ENCODE results near the gene ZXDB. TPM values are rescaled to one million over a fixed set of nuclear protein-coding genes. Genes with fewer than 3 reads are reported as not detected.
A peak's percentile ranks its signal among the peaks of the same experiment; 100 is the strongest.
"Not testable (repeated sequence)": the region's sequence is repeated elsewhere in the genome, so short reads cannot be mapped to it uniquely, and the experiment has no call there.

ZXDB gene
- total RNA-seq, 1 experiment from 2014 or later = 11.9 TPM

GRCh38 chrX:57607295-57608187, 15.7 kb downstream of the ZXDB start:
- Histone ChIP-seq H2BK120ac (ENCODE audit: low read depth, low read length, poor library complexity, severe bottlenecking) (no peak overlapping the region), H2BK5ac (ENCODE audit: insufficient read length, low read length) (no peak overlapping the region), H2BK12ac (ENCODE audit: insufficient read length, low read depth, low read length) (no peak overlapping the region), H3K9me3 (ENCODE audit: control insufficient read depth, low read depth, low read length) (no peaks in the 10 kb centered on the region), H3K23ac (ENCODE audit: insufficient read length, low read depth, low read length) (no peak overlapping the region), H3K9ac (ENCODE audit: extremely low read depth, insufficient read length, low read length) (no peak overlapping the region), H2BK15ac (ENCODE audit: low read depth, low read length) (no peak overlapping the region), H4K20me1 (ENCODE audit: control insufficient read depth, insufficient read depth, insufficient read length) (no peaks in the 10 kb centered on the region), H3K18ac (ENCODE audit: insufficient read length, low read depth, low read length) (peak overlapping the region; percentile 18), H2BK20ac (ENCODE audit: low read depth, low read length, poor library complexity, severe bottlenecking) (no peak overlapping the region), H4K91ac (ENCODE audit: insufficient read length, low read depth, low read length) (no peak overlapping the region), H3K14ac (ENCODE audit: insufficient read depth, low read length) (no peak overlapping the region), H3T11ph (ENCODE audit: low read length) (no peak overlapping the region), H4K8ac (replicated peaks; ENCODE audit: insufficient read length, low read depth, low read length) (no peak overlapping the region), H2AFZ (ENCODE audit: low read length) (no peak overlapping the region), H3K79me1 (ENCODE audit: insufficient read depth, low read depth, low read length, poor library complexity, severe bottlenecking) (no peaks in the 10 kb centered on the region), H3K4me2 (ENCODE audit: insufficient read depth, insufficient read length, low read length) (no peak overlapping the region), H3K27ac (ENCODE audit: insufficient read length, low read depth, low read length) (no peak overlapping the region), H3K23me2 (ENCODE audit: insufficient read length, low read depth, low read length, poor library complexity, severe bottlenecking) (no peaks in the 10 kb centered on the region), H2AK5ac (ENCODE audit: insufficient read length, low read length) (no peak overlapping the region), H3K4ac (ENCODE audit: low read depth, low read length) (no peak overlapping the region), H3K56ac (ENCODE audit: insufficient read length, low read depth, low read length) (no peak overlapping the region), H3K4me1 (ENCODE audit: insufficient read depth, low read length) (no peaks in the 10 kb centered on the region), H4K5ac (ENCODE audit: insufficient read length, low read depth, low read length) (no peak overlapping the region), H3K79me2 (ENCODE audit: insufficient read depth, low read length) (no peaks in the 10 kb centered on the region), H3K27me3 (ENCODE audit: insufficient read depth, low read length) (no peaks in the 10 kb centered on the region)
- DNase-seq = no peak
- WGBS (ENCODE audit: extremely low coverage, insufficient read length, low lambda C conversion rate) = no CpG with 5 or more reads among the region's 18 CpGs
- TF ChIP-seq, protein P1, sequence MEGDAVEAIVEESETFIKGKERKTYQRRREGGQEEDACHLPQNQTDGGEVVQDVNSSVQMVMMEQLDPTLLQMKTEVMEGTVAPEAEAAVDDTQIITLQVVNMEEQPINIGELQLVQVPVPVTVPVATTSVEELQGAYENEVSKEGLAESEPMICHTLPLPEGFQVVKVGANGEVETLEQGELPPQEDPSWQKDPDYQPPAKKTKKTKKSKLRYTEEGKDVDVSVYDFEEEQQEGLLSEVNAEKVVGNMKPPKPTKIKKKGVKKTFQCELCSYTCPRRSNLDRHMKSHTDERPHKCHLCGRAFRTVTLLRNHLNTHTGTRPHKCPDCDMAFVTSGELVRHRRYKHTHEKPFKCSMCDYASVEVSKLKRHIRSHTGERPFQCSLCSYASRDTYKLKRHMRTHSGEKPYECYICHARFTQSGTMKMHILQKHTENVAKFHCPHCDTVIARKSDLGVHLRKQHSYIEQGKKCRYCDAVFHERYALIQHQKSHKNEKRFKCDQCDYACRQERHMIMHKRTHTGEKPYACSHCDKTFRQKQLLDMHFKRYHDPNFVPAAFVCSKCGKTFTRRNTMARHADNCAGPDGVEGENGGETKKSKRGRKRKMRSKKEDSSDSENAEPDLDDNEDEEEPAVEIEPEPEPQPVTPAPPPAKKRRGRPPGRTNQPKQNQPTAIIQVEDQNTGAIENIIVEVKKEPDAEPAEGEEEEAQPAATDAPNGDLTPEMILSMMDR (conservative IDR thresholded peaks at IDR 0.05) = no peak
- Mint-ChIP-seq H3K4me1 (peaks cover 13 to 17% of the 10 kb centered on the region in 2 experiments), H3K27me3 (ENCODE audit: low read depth) (no peaks in the 10 kb centered on the region; the same call in none of the 2 replicates), H3K27ac (no peak overlapping the region; a peak in 1 of 7 replicates), H3K9me3 (peaks cover 60 to 63% of the 10 kb centered on the region in 2 experiments), H3K36me3 (ENCODE audit: insufficient read depth in 1 of 3, low read depth in 3 of 3) (peaks cover 0 to 5% (median 2%) of the 10 kb centered on the region in 3 experiments; a peak in 4 of 7 replicates), H3K4me3 (no peak overlapping the region)

GRCh38 chrX:57613351-57613750, 21.5 kb downstream of the ZXDB start:
- H3K14ac ChIP-seq (ENCODE audit: insufficient read depth, low read length); H3K4me1 Mint-ChIP-seq; H3K18ac ChIP-seq (ENCODE audit: insufficient read length, low read depth, low read length); H3K27me3 Mint-ChIP-seq (ENCODE audit: low read depth); H4K91ac ChIP-seq (ENCODE audit: insufficient read length, low read depth, low read length); H3K4me3 Mint-ChIP-seq; H3K4me1 ChIP-seq (ENCODE audit: insufficient read depth, low read length); H3K9me3 ChIP-seq (ENCODE audit: control insufficient read depth, low read depth, low read length); H2BK20ac ChIP-seq (ENCODE audit: low read depth, low read length, poor library complexity, severe bottlenecking); H3K79me2 ChIP-seq (ENCODE audit: insufficient read depth, low read length); DNase-seq; H2AK5ac ChIP-seq (ENCODE audit: insufficient read length, low read length); H4K5ac ChIP-seq (ENCODE audit: insufficient read length, low read depth, low read length); H4K8ac ChIP-seq (replicated peaks; ENCODE audit: insufficient read length, low read depth, low read length); H3K23ac ChIP-seq (ENCODE audit: insufficient read length, low read depth, low read length); H3K79me1 ChIP-seq (ENCODE audit: insufficient read depth, low read depth, low read length, poor library complexity, severe bottlenecking); H2BK120ac ChIP-seq (ENCODE audit: low read depth, low read length, poor library complexity, severe bottlenecking); H3K4ac ChIP-seq (ENCODE audit: low read depth, low read length); H3K27ac Mint-ChIP-seq; H4K20me1 ChIP-seq (ENCODE audit: control insufficient read depth, insufficient read depth, insufficient read length); H2BK15ac ChIP-seq (ENCODE audit: low read depth, low read length); H3K56ac ChIP-seq (ENCODE audit: insufficient read length, low read depth, low read length); H3K4me2 ChIP-seq (ENCODE audit: insufficient read depth, insufficient read length, low read length); H3K9ac ChIP-seq (ENCODE audit: extremely low read depth, insufficient read length, low read length); H2BK12ac ChIP-seq (ENCODE audit: insufficient read length, low read depth, low read length); H3K27me3 ChIP-seq (ENCODE audit: insufficient read depth, low read length); H3K23me2 ChIP-seq (ENCODE audit: insufficient read length, low read depth, low read length, poor library complexity, severe bottlenecking); H3K27ac ChIP-seq (ENCODE audit: insufficient read length, low read depth, low read length); H3T11ph ChIP-seq (ENCODE audit: low read length); H2BK5ac ChIP-seq (ENCODE audit: insufficient read length, low read length); H2AFZ ChIP-seq (ENCODE audit: low read length): not testable (repeated sequence)
- WGBS (ENCODE audit: extremely low coverage, insufficient read length, low lambda C conversion rate) = no CpG with 5 or more reads among the region's 1 CpG
- Mint-ChIP-seq H3K36me3 (ENCODE audit: insufficient read depth in 1 of 3, low read depth in 3 of 3) (peaks cover 18 to 21% (median 19%) of the 10 kb centered on the region in 3 experiments), H3K9me3 (peaks cover 75 to 78% of the 10 kb centered on the region in 2 experiments)

Measured in H9 (cell line).